HTR-8/SVneo (cell line): ENCODE measurements around the gene DDI1.
A peak's percentile ranks its signal among the peaks of the same experiment; 100 is the strongest.

Experiments used
- DNase-seq: peaks from one replicate; pipeline ENCODE4 v3.0.0; 2011; ENCODE audit warnings: low spot score, mixed read lengths; ENCODE audit not compliant: insufficient read length
- FAIRE-seq: peaks from 2 replicates; lab custom pipeline; 2011; peaks lifted over from hg19 to GRCh38; lab: Jason Lieb, UNC

Gene DDI1

GRCh38 chr11:104036588-104036987, at the start of gene DDI1:
Gene DDI1 (plus strand): TSS chr11:104036640. CDS start chr11:104036823, 183 bp downstream.
- no peak for DNase-seq
- no peak for FAIRE-seq

GRCh38 chr11:103987629-103988594, 48.5 kb upstream of the DDI1 start:
- DNase-seq (no peak), FAIRE-seq (no peak)

- no peak for FAIRE-seq
- DNase-seq: no peak
Measured at GRCh38 chr11:103988595-103988969, 47.9 kb upstream of the DDI1 start.

GRCh38 chr11:103993507-103993906, 42.9 kb upstream of the DDI1 start:
- DNase-seq: no peak
- no peak for FAIRE-seq

GRCh38 chr11:103994094-103994493, 42.3 kb upstream of the DDI1 start:
- no peak for FAIRE-seq
- no peak for DNase-seq

- no peak for DNase-seq
- no peak for FAIRE-seq
Measured at GRCh38 chr11:103994518-103994917, 41.9 kb upstream of the DDI1 start.

GRCh38 chr11:103995896-103996295, 40.5 kb upstream of the DDI1 start:
- DNase-seq (no peak), FAIRE-seq (no peak)

- DNase-seq: no peak
- no peak for FAIRE-seq
Measured at GRCh38 chr11:103997082-103997481, 39.4 kb upstream of the DDI1 start.

- FAIRE-seq: no peak
- no peak for DNase-seq
Measured at GRCh38 chr11:103998826-103999508, 37.5 kb upstream of the DDI1 start.

- DNase-seq (no peak), FAIRE-seq (no peak)
Measured at GRCh38 chr11:104000798-104001197, 35.6 kb upstream of the DDI1 start.

- no peak for FAIRE-seq
- no peak for DNase-seq
Measured at GRCh38 chr11:104001561-104002056, 34.8 kb upstream of the DDI1 start.

- FAIRE-seq (no peak), DNase-seq (no peak)
Measured at GRCh38 chr11:104003491-104003890, 32.9 kb upstream of the DDI1 start.

- no peak for DNase-seq
- FAIRE-seq: no peak
Measured at GRCh38 chr11:104005234-104005855, 31.1 kb upstream of the DDI1 start.

GRCh38 chr11:104009744-104010143, 26.7 kb upstream of the DDI1 start:
- DNase-seq (no peak), FAIRE-seq (no peak)

GRCh38 chr11:104011044-104011443, 25.4 kb upstream of the DDI1 start:
- no peak for DNase-seq
- no peak for FAIRE-seq

- DNase-seq (no peak), FAIRE-seq (no peak)
Measured at GRCh38 chr11:104015649-104016415, 20.6 kb upstream of the DDI1 start.

- DNase-seq: no peak
- no peak for FAIRE-seq
Measured at GRCh38 chr11:104024572-104024971, 11.9 kb upstream of the DDI1 start.

- DNase-seq (no peak), FAIRE-seq (no peak)
Measured at GRCh38 chr11:104028476-104029263, 7.8 kb upstream of the DDI1 start.

- DNase-seq (peak; percentile 21), FAIRE-seq (no peak)
Measured at GRCh38 chr11:104033134-104033533, 3.3 kb upstream of the DDI1 start.
